DMS153 (cell line): Measurements from ENCODE around the gene CAPS.

Source experiments
- DNase-seq: peaks from one replicate; lab custom pipeline; 2025; lab: John Stamatoyannopoulos, UW

The CAPS gene

DNA sequence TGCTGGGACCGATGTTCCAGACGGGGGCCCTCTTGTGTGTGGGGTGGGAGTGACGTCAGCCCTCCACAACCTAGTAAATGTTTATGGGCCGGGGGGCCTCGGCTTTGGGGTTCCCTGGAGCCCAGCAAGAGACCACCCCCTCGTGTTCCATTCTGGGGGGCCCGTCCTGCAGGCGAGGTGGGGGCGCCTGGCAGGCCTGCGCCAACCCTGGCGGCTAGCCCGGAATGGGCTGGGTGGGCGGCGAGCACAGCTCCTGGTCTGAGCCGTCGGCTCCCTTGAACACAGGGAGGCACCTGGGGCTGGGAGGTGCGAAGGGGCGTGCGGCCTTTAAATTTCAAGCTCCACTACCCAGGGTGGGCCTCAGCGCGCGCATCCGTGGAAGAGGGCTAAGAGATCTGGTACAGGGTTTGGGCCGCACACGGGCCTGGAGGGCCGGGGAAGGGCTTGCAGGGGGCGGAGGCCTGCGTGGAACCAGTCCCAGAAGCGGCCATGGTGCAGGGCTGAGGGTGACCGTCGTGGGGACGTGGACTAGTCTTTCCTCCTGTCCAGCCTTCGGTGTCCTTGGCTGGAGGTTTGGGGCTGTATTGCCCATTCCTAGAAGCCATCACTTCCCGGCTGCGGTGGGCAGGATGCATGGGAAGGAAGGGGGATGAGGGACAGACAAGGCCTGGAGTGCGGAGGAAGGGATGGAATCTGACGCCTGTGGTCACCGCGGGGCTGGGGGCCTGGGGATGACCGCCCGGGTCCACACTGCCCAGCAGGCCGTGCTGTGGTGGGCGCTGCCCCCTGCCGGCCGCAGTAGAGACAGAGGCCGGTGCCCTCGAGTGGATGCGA lies 21.9 kb upstream of the CAPS start:
- DNase-seq, result no peak

DNA sequence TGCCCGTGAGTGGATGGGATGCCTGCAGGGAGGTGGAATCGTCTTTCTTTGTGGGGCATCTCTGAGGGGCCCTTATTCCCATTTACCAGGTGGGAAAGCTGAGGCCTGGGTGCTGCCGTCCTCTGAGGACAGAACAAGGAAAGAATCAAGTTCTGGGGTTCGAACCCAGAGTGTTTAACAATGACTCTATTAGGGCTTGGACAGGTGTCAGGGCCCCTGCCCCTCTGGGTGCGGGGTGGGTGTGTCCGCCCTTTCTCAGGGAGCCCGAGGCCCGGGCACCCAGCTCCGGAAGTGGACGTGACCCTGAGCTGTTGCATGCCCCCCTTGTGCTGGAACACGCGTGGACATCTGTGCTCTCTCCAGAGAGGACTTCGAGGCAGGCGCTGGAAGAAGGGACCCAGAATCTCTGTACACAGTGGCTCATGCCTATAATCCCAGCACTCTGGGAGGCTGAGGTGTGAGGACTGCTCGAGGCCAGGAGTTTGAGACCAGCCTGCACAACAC lies 21.2 kb upstream of the CAPS start:
- DNase-seq, result no peak

DNA sequence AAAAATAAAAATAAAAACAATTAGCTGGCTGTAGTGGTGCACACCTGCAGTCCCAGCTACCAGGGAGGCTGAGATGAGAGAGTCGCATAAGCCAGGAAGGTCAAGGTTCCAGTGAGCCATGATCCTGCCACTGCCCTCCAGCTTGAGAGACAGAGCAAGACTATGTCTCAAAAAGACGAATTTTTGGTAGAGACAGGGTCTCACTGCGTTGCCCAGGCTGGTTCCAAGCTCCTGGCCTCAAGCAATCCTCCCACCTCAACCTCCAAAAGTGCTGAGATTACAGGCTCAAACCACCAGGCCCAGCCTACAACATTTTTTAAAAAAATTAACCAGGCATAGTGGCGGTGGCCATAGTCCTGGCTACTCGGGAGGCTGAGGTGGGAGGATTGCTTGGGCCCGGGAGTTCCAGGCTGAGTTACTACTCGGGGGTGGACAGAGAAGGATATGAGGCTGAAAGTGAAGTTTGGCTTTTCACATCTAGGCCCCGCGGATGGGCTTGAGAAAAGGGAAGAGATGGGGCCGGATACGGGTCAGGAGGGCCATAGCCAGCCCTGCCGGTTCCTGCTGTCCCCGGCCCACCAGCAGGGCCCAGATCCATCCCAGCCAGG lies 20.7 kb upstream of the CAPS start:
- no peak for DNase-seq

DNA sequence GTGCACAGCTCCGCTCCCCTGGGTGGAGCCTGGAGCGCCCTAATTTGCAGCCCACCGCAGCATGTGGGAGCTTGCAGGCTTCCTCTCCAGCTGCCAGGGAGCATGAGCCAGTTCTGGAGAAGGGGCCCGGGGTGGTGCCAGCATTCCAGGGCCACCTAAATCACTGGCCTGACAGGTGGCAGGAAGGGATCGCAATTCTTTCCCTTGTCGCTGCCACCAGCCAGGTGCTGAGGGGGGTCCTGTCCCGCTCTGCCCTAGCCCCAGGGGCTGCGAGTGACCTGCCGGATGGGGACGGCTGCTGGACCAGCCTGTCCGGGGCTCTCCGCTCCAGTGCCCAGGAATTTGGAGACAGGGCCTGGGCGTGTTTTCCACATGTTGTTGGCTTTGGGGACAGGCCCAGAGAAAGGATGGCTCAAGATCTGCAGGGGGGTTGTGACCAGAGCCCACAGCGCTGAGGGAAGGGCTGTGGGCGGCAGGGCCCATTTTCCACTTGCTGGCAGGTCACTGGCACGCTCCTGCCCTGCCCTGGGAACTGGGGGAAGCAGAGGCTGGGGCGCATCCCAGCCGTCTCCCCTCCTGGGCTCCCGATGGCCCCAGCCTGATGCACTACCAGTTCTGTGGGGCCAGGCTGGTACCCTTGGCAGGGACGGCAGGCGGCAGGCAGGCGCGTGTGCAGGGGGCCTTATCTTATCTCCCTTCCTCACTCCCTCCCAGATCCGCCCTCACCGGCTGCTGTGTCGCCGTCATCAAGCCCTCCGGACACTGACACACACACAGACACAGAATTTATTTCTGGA lies 19.9 kb upstream of the CAPS start:
- DNase-seq, result no peak

DNA sequence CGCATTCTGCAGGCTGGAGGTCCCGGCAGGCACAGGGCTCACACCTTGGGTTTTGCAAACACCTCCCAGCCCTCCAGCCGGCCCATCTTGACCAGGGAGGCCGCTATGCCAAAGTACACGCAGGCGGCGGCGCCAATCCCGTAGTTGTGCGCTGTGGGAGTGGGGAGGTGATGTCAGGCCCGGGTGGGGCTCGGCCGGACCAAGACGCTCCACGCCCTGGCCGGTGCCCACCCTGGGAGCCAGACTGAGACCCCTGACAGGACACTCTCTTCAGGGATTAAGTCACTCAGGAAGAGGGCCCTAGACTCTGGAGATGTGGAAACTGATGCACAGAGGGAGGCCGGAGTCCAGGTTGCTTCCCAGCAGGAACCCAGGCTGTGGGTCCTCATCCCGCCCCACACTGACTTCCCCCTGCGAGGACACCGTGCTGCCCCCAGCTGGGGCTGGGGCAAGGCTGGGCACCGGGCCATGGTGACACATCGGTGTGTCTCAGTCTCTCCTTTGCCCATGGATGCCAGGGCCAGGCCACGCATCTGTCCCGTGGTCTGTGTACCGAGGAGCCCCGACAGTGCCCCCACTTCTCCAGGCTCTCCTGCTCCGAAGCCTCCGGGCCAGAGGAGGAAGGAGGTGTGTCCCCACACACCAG lies 19.2 kb upstream of the CAPS start:
- DNase-seq, result no peak

DNA sequence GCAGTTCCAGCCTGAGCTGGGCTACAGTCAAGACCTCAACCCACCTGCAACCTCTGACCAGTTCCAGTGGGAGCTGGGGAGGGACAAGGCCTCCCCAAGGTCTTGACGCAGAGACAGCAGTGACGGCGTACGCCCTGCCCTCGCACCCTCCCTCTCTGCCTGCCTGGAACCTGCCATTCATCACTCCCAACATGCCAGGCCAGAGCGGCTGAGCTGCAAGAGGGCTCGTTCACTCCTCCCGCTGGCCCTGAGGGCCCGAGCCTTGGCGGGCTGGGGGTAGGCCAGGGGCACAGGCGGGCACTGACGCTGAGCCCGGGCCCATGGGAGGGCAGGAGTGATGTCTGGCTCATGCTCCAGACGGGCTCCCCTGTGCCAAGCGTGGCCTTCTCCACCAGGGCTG lies 18.6 kb upstream of the CAPS start:
- no peak for DNase-seq

DNA sequence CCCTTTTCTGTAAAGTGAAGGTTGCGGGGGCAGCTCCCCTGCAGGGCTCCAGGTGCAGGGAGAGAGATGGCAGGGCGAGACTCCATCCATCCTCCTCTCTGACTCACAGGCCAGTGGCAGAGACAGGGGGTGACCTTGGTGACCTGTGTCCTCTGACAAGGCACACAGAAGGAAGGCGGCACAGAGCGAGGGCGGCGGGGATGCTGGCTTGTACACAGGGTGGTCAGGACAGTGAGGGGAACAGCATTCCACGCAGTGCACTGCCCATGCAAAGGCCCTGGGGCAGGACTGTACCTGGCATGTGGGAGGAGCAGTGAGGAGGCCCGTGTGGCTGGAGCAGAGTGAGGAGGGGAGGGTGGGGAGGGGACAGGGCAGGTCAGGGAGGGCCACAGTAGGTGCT lies 18.2 kb upstream of the CAPS start:
- no peak for DNase-seq

DNA sequence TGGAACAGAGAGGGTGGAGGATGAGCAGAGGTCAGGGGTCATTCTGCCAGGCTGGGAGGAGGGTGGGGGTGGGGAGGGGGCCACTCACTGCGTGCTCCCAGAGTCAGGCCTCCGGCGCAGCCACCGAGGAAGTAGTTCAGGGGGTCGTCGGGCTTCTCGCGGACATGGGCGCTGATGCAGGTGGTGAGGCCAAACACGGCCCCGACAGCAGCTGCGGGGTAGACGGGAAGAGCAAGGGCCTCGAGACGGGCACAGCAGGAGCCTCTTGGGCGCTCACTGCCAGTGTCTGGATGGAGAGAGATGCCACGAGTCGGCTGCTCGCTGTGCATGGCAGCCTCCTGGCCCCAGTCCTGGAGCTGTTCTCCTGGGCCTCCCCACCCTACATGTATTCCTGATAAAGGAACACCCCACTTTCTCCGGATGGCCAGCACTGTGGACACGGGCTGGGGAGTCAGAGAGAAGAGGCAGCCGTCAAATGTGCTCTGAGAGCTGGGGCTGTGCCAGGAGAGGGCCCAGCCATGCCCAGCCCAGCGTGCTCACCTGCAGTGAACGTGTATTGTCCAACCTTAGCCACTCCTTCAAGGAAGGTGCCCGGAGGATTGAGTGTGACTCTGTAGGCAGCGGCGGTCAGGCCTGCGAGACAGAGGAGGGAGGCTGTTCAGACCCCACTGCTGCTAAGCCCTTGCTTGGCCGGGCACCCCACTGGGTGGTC lies 17.5 kb upstream of the CAPS start:
- no peak for DNase-seq

DNA sequence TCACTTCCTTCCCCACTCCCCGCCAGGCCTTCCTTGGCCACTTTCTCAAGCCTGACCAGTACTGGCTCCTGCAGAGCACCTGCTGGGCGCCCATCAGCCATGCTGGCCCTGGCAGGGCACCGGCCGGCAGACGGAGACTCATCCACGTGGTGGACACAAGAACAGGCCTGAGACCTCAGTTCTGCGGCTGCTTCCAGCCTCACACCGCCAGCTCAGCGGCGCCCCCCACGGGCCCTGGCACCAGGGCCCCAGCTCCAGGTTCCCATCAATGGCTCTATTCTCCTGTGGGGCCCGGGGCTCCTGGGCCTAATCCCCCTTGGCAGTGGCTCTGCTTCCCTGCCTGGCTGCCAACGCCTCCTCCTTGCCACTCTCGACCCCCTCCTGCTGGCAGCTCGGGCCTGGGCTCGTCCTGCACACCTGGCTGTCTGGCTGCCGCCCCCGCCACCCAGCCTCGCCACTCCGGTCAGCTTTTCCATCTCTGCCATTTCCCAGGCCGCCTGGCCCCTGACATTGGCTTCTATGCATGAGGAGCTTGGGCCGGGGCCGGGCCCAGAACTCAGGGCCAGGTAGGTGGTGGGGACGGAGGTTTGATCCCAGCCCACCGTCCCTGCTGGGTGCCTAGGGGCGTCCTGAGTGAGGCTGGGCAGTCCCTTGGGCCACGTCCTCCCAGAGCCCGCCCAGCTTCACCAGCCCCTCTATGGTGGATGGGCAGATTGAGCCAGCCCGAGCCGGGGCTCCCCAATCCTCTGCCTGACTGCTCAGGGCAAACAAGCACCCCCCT lies 16.7 kb upstream of the CAPS start:
- DNase-seq, result no peak

DNA sequence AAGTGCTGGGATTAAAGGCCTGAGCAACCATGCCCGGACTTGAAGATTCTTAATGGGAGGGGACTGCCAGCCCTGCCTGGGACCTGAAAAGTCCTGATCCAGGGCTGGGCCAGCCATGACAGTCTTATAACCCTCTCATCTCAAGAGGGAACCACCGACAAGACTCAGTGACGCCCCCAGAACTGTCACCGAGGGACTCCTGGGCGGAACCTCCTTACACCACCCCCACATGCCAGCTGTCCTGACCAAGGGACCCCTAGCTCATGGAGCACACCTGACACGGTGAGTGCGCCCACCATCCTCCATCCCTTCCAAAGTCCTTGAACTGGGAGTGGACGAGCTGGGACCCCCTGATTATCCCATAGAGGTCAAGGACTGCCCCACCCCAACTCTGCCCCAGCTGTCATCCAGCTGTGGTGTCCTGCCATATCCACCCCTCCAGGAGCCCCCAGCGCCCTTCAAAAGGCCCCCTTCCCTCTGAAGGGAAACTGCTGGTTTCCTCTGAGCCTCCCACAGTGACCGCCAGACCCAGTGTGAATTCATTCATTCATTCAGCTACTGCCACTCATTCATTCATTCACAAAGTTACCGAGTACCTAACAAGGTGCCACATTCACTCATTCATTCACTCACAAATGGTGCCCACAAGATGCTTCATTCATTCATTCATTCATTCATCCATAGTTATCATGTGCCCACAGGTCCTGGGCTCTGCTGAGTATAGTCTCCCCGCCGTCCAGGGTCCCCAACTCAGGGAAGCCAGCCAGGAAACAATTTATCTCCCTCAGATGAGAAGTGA lies 14.1 kb upstream of the CAPS start:
- DNase-seq, result no peak

DNA sequence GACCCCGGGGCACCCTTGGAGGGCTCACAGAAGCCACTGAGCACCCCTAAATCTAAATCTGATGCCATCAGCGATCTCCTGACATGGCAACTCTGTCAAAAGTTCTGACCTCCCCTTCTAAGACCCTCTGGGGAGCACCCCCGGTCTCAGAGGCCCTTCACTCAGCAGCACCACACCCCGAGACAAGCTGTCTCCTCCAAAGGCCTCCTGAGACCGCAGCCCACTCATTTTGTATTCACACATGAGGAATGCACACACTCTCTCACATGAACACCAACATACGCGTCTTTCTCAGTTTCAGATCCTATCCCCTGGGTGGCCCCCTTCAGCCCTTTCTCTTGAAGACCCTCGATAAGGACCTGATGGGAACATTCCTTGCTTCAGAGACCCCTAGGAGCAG lies 13.1 kb upstream of the CAPS start:
- no peak for DNase-seq

DNA sequence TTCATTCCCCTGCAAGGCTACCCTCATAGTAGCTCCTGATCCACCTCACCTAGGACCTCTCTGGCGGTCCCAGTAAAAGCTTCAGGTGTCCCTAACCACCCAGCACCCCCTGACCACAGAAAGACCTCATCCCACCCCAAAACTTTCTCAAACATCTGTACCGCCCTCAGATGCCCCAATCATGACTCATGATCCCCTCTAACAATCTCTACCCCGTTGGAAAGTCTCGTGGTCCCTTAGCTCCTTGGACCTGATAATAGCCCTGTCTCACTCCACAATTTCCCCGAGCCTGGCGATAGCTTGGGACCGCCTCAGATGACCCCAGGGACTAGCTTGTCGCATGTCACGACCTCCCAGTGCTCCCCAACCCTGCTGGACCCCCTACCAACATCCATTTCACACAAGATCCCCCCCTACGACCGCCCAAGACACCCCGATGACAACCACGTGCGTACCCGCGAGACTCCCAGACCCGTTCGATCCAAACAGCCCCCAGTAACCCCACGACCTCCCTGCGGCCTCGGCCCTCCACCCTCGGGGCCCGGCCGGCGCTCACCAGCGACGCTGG lies 10.9 kb upstream of the CAPS start:
- DNase-seq, result no peak

DNA sequence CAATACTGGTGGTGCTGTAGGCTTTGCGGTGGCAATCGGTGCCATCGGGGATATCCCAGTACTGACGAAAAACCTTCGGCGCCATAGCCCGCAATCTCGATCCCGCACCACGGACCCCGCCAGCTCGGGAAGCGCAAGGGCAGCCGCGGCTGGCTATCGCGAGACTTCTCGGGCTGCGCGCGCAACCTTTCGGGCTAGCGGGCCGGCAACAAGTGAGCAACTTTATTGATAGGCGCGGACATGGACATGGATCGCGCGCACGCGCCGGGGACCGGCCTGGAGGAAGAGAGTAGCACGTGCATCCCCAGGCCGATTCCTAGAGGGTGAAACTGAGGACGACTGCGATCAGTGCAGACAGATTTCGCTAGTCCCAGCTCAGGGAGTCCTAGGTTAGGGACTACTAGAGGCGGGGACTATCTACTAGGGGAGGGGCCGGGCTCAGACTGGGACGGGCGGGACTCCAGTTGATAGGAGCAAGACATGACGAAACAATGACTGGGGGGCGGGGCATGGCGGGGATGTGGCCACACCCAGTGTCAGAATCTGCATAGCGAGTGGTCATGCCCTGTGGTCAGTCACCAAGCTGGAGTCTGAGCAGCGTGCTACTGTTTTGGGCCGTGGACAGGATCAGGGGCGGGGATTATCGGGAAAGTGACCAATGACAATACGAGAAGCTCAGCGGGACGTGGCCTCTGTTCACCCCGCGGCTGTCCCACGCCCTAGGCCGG lies 10.3 kb upstream of the CAPS start, which contains the start of gene NDUFA11:
Gene NDUFA11, minus strand, starts transcription at position 167 of the 728 bp plus-strand sequence. Its CDS starts 82 bp downstream, at position 85.
- peak; percentile 96 for DNase-seq

DNA sequence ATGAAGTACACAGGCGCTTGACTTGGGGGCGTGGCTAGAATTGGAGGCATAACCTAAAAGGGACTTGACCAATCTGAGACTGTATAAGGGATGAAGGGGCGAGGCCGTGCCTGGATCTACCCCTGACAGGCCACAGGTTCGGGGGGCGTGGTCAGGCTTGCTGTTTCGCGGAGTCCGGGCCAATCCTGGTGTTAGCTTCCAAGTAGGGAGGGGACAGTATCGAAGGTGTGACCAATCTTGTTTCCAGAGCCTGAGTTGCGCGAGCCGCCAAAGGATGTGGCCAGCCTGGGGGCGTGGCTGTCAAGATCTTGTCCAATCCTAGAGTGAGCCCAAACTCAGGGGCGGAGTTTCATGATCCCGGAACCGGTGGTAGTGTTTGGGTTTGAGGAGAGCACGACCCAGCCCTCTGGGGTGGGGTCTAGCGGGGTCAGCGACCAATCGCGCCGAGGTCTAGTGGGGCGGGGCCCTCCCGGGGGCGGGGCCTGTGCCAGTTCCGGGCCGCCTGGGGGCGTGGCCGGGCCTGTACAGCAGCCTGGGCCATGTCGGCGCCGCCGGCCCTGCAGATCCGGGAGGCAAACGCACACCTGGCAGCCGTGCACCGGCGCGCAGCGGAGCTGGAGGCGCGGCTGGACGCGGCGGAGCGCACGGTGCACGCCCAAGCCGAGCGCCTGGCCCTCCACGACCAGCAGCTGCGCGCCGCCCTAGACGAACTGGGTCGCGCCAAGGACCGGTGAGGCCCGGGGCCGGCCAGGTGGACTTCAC lies 9.5 kb upstream of the CAPS start, which contains the start of gene VMAC:
Gene VMAC, plus strand, starts transcription at position 521 of the 762 bp plus-strand sequence. Its CDS starts 19 bp downstream, at position 540.
- peak; percentile 100 for DNase-seq

DNA sequence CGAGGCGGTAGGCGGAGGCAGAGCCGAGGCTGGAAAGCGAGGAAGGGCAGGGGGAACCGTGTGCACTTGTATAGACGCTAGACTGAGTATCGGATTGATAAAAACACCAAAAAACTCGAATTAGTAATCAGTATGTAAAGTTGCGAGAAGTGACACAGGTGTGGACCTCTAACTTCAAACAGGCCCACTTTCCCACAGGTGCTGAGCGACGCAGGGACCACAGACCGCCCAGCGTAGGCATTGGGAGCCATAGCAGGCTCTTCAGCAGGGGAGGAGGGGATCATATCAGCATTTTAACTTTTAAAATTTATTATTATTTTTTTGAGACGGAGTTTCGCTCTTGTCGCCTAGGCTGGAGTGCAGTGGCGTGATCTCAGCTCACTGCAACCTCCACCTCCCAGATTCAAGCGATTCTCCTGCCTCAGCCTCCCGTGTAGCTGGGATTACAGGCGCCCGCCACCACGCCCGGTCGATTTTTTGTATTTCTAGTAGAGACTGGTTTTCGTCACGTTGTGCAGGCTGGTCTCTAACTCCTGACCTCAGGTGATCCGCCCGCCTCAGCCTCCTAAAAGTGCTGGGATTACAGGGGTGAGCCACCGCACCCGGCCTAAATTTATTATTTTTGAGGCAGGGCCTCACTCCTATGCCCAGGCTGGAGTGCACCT lies 8.8 kb upstream of the CAPS start:
- DNase-seq, result no peak

DNA sequence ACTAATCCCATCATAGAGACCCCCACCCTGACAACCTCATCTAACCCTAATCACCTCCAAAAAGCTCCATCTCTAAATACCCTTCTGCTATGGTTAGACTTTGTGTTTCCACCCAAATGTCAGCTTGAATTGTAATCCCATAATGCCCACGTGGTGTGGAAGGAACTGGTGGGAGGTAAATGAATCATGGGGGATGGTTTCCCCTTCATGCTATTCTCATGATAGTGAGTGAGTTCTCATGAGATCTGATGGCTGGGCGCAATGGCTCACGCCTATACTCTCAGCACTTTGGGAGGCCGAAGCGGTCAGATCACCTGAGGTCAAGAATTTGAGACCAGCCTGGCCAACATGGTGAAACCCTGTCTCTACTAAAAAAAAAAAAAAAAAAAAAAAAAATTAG lies 6.8 kb upstream of the CAPS start:
- no peak for DNase-seq

DNA sequence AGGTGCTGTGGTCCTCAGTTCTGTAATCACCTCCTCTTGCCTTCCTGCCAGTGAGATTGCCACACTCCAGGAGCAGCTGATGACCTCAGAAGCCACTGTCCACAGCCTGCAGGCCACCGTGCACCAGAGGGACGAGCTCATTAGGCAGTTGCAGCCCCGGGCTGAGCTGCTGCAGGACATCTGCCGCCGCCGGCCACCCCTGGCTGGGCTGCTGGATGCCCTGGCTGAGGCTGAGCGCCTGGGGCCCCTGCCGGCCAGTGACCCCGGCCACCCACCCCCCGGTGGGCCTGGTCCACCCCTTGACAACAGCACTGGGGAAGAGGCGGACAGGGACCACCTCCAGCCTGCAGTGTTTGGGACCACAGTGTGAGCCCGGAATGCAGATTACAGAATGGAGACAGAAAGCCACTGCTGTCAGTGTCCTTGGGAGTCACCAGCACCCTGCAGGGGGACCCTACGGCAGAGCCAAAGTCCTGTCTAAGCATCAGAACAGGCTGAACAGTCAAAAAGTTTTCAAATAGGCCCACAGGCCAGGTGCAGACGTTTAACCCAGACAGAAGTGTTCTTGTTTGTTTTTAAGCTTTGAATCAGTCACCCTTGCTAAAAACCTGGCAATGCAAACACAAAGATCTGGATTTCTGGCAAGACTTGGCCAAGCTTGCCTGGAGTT lies 5.1 kb upstream of the CAPS start:
- no peak for DNase-seq
